Measurements from ENCODE around the gene GPAT3. TPM values are rescaled to one million over a fixed set of nuclear protein-coding genes. Genes with fewer than 3 reads are reported as not detected.

Gene GPAT3
- total RNA-seq, 1 donor from 2014 or later = not detected

DNA sequence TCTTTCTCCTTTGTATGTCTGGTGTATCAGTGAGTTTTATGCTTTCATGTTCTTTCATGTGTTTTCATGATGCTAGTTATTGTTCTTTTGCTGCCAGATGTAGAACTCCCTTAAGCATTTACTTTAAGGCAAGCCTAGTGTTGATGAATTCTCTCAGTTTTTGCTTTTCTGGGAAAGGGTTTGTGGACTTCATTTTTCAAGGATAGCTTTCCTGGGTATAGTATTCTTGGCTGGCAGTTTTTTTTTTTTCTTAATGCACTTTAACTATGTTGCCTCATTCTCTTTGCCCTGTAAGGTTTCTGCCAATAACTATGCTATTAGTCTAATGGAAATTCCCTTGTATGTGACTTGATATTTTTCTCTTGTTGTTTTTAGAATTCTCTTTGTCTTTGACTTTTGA lies 77.1 kb downstream of the GPAT3 start:
- peaks cover 8% of the 10 kb centered on the region for H3K36me3 Mint-ChIP-seq (ENCODE audit: unreplicated experiment)
- no peak for DNase-seq
- no peaks in the 10 kb centered on the region for H3K4me1 Mint-ChIP-seq (ENCODE audit: low read depth, unreplicated experiment)
- H3K4me3 Mint-ChIP-seq (ENCODE audit: unreplicated experiment) = no peak overlapping the region
- no peak for TF ChIP-seq CTCF (IDR thresholded peaks at IDR 0.05; ENCODE audit: partially characterized antibody, unreplicated experiment)
- H3K27ac Mint-ChIP-seq (ENCODE audit: unreplicated experiment) = no peak overlapping the region
- H3K27me3 Mint-ChIP-seq (ENCODE audit: unreplicated experiment) = peaks cover 2% of the 10 kb centered on the region
- H3K9me3 Mint-ChIP-seq (ENCODE audit: unreplicated experiment) = peaks cover 8% of the 10 kb centered on the region

GRCh38 chr4:83613994-83614393 lies 78.1 kb downstream of the GPAT3 start:
- no peak for DNase-seq
- H3K4me1 Mint-ChIP-seq (ENCODE audit: low read depth, unreplicated experiment) = no peaks in the 10 kb centered on the region
- peaks cover 8% of the 10 kb centered on the region for H3K36me3 Mint-ChIP-seq (ENCODE audit: unreplicated experiment)
- peaks cover 8% of the 10 kb centered on the region for H3K9me3 Mint-ChIP-seq (ENCODE audit: unreplicated experiment)
- no peak for TF ChIP-seq CTCF (IDR thresholded peaks at IDR 0.05; ENCODE audit: partially characterized antibody, unreplicated experiment)
- H3K4me3 Mint-ChIP-seq (ENCODE audit: unreplicated experiment) = no peak overlapping the region
- H3K27me3 Mint-ChIP-seq (ENCODE audit: unreplicated experiment) = peaks cover 2% of the 10 kb centered on the region
- no peak overlapping the region for H3K27ac Mint-ChIP-seq (ENCODE audit: unreplicated experiment)

DNA sequence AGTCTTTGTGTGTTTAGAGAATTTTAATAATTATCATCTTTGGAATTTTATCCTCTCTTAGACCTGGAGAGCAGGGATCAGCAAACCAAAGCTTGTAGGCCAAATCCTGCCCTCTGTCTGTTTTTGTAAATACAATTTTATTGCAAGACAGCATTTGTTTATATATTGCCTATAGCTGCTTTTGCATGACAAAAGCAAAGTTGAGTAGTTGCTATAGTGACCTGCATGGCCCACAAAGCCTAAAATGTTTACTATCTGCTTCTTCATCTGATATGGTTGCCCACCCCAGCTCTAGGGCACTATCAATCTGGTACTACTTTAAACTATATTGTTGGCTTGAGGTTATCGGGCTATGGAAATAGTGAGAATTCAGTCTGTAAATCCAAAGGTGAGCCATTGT lies 80.3 kb downstream of the GPAT3 start:
- peaks cover 8% of the 10 kb centered on the region for H3K36me3 Mint-ChIP-seq (ENCODE audit: unreplicated experiment)
- peaks cover 7% of the 10 kb centered on the region for H3K9me3 Mint-ChIP-seq (ENCODE audit: unreplicated experiment)
- DNase-seq = no peak
- no peak for TF ChIP-seq CTCF (IDR thresholded peaks at IDR 0.05; ENCODE audit: partially characterized antibody, unreplicated experiment)
- H3K4me1 Mint-ChIP-seq (ENCODE audit: low read depth, unreplicated experiment) = no peaks in the 10 kb centered on the region
- no peak overlapping the region for H3K27ac Mint-ChIP-seq (ENCODE audit: unreplicated experiment)
- H3K4me3 Mint-ChIP-seq (ENCODE audit: unreplicated experiment) = no peak overlapping the region
- peaks cover 2% of the 10 kb centered on the region for H3K27me3 Mint-ChIP-seq (ENCODE audit: unreplicated experiment)

DNA sequence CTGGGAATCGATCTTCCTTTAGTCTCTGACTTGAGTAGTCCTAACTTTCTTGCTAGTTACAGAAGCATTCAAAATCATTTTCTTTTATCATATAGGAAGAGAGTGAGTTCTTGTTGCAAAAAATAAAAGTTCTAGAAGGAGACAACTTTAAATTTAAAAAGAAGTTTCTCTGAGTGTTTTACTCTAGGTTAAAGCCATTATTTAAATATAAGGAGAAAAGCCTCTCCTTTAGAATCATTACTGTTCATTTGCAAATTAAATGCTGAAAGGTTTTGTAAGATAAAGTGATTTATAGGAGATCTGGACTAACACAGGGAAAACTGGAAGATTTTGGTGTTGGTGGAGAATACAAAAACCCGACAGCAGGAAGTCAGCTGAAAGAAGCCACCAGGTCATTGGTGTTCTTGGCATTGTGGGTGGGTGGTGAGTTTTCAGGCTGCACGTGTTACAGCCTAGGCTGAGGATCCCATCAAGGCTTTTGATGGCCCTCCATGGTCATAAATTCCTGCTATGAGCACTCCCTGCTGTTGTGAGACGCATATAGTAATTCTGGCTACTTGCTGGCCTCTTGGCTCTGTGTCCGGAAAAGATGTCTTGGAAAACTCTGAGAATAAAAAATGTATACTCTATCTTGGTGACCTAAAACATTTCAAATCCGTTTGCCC lies 81.6 kb downstream of the GPAT3 start:
- Mint-ChIP-seq H3K9me3 (ENCODE audit: unreplicated experiment) (peaks cover 11% of the 10 kb centered on the region), H3K27ac (ENCODE audit: unreplicated experiment) (no peak overlapping the region), H3K4me3 (ENCODE audit: unreplicated experiment) (no peak overlapping the region), H3K4me1 (ENCODE audit: low read depth, unreplicated experiment) (no peaks in the 10 kb centered on the region), H3K27me3 (ENCODE audit: unreplicated experiment) (peaks cover 2% of the 10 kb centered on the region), H3K36me3 (ENCODE audit: unreplicated experiment) (peaks cover 15% of the 10 kb centered on the region)
- no peak for TF ChIP-seq CTCF (IDR thresholded peaks at IDR 0.05; ENCODE audit: partially characterized antibody, unreplicated experiment)
- DNase-seq = no peak

GRCh38 chr4:83618431-83618830 lies 82.5 kb downstream of the GPAT3 start:
- Mint-ChIP-seq H3K27me3 (ENCODE audit: unreplicated experiment) (peaks cover 2% of the 10 kb centered on the region), H3K4me3 (ENCODE audit: unreplicated experiment) (no peak overlapping the region), H3K4me1 (ENCODE audit: low read depth, unreplicated experiment) (no peaks in the 10 kb centered on the region), H3K9me3 (ENCODE audit: unreplicated experiment) (peaks cover 12% of the 10 kb centered on the region), H3K27ac (ENCODE audit: unreplicated experiment) (no peak overlapping the region), H3K36me3 (ENCODE audit: unreplicated experiment) (peaks cover 16% of the 10 kb centered on the region)
- no peak for TF ChIP-seq CTCF (IDR thresholded peaks at IDR 0.05; ENCODE audit: partially characterized antibody, unreplicated experiment)
- no peak for DNase-seq
